Measurements from ENCODE around the gene ERLEC1.

ERLEC1 gene

DNA sequence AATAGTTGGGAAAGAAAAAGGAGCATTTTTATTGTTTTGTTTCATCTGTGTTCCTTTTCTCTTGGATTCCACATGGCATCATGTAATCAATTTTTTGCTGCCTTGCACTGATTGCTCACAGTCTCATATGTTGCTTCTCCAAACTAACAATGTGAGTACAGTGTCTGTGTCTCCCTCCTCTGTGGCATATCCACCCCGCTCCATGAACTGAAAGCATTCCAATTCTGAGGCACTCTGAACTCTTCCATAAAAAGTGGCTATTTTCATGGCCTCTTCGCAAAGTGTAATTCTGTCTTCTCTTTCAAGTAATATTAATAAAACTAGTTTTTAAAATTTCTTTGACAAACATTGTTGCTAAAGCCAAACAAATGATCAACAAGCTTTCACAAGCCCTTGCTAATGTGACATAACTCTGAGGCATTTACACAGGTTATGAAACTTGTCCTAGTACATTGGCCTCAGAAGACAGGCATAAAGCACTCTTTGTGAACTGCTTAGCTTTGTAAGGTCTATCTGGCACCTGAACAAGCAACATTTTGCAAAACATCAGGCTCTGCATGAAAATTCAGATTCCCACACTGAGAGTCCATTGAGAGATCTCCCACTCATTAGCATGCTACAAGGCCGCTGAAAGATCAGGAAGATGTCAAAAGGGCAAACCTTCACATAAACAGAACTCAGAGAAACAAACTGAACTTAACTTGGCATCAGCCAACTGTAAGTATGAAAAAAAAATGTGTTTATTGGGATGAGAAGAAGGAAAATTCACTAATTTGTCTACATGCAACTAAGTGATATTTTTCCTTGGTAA lies 39.9 kb downstream of the ERLEC1 start:
- H3K4me1 ChIP-seq (ENCODE audit: insufficient read depth, low read length, severe bottlenecking): no peaks in the 10 kb centered on the region
- H3K9ac ChIP-seq (ENCODE audit: low read length): no peak overlapping the region
- H3K27ac ChIP-seq (ENCODE audit: low read depth, low read length, poor library complexity, severe bottlenecking): no peak overlapping the region
- no peaks in the 10 kb centered on the region for H4K20me1 ChIP-seq (ENCODE audit: insufficient read depth, low read length)
- H2AFZ ChIP-seq (ENCODE audit: low read length): no peak overlapping the region
- H3F3A ChIP-seq (ENCODE audit: insufficient read depth, low read length): no peaks in the 10 kb centered on the region
- H3K4me3 ChIP-seq (ENCODE audit: low read depth, low read length, poor library complexity, severe bottlenecking): no peak overlapping the region
- H3K36me3 ChIP-seq (ENCODE audit: insufficient read depth, low read length): no peaks in the 10 kb centered on the region
- no peaks in the 10 kb centered on the region for H3K9me2 ChIP-seq (ENCODE audit: low read depth, low read length)
- TF ChIP-seq, protein P1, sequence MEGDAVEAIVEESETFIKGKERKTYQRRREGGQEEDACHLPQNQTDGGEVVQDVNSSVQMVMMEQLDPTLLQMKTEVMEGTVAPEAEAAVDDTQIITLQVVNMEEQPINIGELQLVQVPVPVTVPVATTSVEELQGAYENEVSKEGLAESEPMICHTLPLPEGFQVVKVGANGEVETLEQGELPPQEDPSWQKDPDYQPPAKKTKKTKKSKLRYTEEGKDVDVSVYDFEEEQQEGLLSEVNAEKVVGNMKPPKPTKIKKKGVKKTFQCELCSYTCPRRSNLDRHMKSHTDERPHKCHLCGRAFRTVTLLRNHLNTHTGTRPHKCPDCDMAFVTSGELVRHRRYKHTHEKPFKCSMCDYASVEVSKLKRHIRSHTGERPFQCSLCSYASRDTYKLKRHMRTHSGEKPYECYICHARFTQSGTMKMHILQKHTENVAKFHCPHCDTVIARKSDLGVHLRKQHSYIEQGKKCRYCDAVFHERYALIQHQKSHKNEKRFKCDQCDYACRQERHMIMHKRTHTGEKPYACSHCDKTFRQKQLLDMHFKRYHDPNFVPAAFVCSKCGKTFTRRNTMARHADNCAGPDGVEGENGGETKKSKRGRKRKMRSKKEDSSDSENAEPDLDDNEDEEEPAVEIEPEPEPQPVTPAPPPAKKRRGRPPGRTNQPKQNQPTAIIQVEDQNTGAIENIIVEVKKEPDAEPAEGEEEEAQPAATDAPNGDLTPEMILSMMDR (IDR thresholded peaks at IDR 0.05; ENCODE audit: low read length): no peak
- no peak for TF ChIP-seq EZH2 (IDR thresholded peaks at IDR 0.05; ENCODE audit: borderline replicate concordance, low read length)
- H3K79me2 ChIP-seq (ENCODE audit: insufficient read depth, low read length): no peaks in the 10 kb centered on the region
- no peaks in the 10 kb centered on the region for H3K27me3 ChIP-seq (ENCODE audit: insufficient read depth, low read length)
- H3K4me2 ChIP-seq (ENCODE audit: low read length): no peak overlapping the region
- H3K9me3 ChIP-seq (ENCODE audit: low read length): no peaks in the 10 kb centered on the region

DNA sequence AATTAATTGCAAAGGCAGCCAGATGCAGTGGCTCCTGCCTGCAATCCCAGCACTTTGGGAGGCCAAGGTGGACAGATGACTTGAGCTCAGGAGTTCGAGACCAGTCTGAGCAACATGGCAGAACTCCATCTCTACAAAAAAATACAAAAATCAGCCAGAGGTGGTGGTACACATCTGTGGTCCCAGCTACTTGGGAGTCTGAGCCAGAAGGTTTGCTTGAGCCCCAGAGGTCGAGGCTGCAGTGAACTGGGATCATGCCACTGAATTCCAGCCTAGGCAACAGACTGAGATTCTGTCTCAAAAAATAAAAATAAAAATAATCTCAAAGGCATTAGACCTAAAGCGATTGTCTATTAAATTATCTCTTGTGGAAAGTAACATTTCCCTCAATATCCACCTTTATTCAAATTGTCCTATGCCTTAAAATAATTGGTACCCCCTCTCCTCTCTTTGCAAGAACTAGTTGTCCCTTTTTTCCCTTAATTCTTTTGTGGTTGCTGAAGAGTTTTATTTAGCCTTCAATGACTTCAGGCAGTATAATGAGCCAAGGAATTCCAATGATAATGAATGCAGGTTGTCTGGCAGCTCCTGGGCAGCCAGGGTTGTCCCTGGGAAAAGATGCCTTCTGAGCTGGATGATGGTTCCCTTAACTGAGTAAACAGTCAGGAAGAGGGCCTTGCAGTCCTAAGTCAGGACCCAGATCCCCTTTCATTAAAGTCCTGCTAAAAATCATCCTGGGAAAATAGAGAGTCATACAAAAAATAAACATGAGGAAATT lies 40.7 kb downstream of the ERLEC1 start:
- no peak overlapping the region for H3K4me2 ChIP-seq (ENCODE audit: low read length)
- H3K79me2 ChIP-seq (ENCODE audit: insufficient read depth, low read length): no peaks in the 10 kb centered on the region

DNA sequence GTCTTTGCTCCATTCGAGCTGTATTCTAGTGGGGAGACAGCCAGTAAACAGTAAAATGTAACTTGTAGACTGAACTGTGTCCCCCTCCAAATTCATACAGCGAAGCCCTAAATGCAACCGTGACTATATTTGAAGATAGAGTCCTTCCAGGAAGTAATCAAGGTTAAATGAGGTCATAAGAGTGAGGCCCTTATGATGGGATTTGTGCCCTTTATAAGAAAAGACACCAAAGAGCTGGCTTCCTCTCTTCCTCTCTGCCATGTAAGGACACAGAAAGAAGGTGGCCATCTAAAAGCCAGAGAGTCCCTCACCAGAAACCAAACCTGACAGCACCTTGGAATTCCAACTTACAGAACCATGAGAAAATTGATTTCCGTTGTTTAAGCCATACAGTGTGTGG lies 41.5 kb downstream of the ERLEC1 start:
- H3K9me3 ChIP-seq (ENCODE audit: low read length): no peaks in the 10 kb centered on the region
- no peaks in the 10 kb centered on the region for H3K27me3 ChIP-seq (ENCODE audit: insufficient read depth, low read length)
- no peak overlapping the region for H3K4me3 ChIP-seq (ENCODE audit: low read depth, low read length, poor library complexity, severe bottlenecking)
- H2AFZ ChIP-seq (ENCODE audit: low read length): no peak overlapping the region
- no peaks in the 10 kb centered on the region for H3K79me2 ChIP-seq (ENCODE audit: insufficient read depth, low read length)
- no peaks in the 10 kb centered on the region for H4K20me1 ChIP-seq (ENCODE audit: insufficient read depth, low read length)
- H3K4me2 ChIP-seq (ENCODE audit: low read length): no peak overlapping the region
- no peak overlapping the region for H3K27ac ChIP-seq (ENCODE audit: low read depth, low read length, poor library complexity, severe bottlenecking)
- H3F3A ChIP-seq (ENCODE audit: insufficient read depth, low read length): no peaks in the 10 kb centered on the region
- no peaks in the 10 kb centered on the region for H3K4me1 ChIP-seq (ENCODE audit: insufficient read depth, low read length, severe bottlenecking)
- TF ChIP-seq EZH2 (IDR thresholded peaks at IDR 0.05; ENCODE audit: borderline replicate concordance, low read length): no peak
- TF ChIP-seq, protein P1 (IDR thresholded peaks at IDR 0.05; ENCODE audit: low read length): no peak
- no peaks in the 10 kb centered on the region for H3K36me3 ChIP-seq (ENCODE audit: insufficient read depth, low read length)
- no peaks in the 10 kb centered on the region for H3K9me2 ChIP-seq (ENCODE audit: low read depth, low read length)
- H3K9ac ChIP-seq (ENCODE audit: low read length): no peak overlapping the region

More for the DNA sequence above, 40.7 kb downstream of the ERLEC1 start:
- Histone ChIP-seq H3K27ac (ENCODE audit: low read depth, low read length, poor library complexity, severe bottlenecking) (no peak overlapping the region), H3K9me3 (ENCODE audit: low read length) (no peaks in the 10 kb centered on the region), H3F3A (ENCODE audit: insufficient read depth, low read length) (no peaks in the 10 kb centered on the region), H3K9ac (ENCODE audit: low read length) (no peak overlapping the region), H3K4me1 (ENCODE audit: insufficient read depth, low read length, severe bottlenecking) (no peaks in the 10 kb centered on the region), H2AFZ (ENCODE audit: low read length) (no peak overlapping the region), H3K4me3 (ENCODE audit: low read depth, low read length, poor library complexity, severe bottlenecking) (no peak overlapping the region), H3K27me3 (ENCODE audit: insufficient read depth, low read length) (no peaks in the 10 kb centered on the region), H3K9me2 (ENCODE audit: low read depth, low read length) (no peaks in the 10 kb centered on the region), H4K20me1 (ENCODE audit: insufficient read depth, low read length) (no peaks in the 10 kb centered on the region), H3K36me3 (ENCODE audit: insufficient read depth, low read length) (no peaks in the 10 kb centered on the region)
- TF ChIP-seq, protein P1 (IDR thresholded peaks at IDR 0.05; ENCODE audit: low read length): no peak
- TF ChIP-seq EZH2 (IDR thresholded peaks at IDR 0.05; ENCODE audit: borderline replicate concordance, low read length): no peak

Data from OCI-LY1 (cell line).